ENCODE data around the gene CNN3. TPM values are rescaled to one million over a fixed set of nuclear protein-coding genes. Genes with fewer than 3 reads are reported as not detected.

CNN3 gene
- total and polyA plus RNA-seq, 4 donors = 326 to 379 (median 357) TPM

DNA sequence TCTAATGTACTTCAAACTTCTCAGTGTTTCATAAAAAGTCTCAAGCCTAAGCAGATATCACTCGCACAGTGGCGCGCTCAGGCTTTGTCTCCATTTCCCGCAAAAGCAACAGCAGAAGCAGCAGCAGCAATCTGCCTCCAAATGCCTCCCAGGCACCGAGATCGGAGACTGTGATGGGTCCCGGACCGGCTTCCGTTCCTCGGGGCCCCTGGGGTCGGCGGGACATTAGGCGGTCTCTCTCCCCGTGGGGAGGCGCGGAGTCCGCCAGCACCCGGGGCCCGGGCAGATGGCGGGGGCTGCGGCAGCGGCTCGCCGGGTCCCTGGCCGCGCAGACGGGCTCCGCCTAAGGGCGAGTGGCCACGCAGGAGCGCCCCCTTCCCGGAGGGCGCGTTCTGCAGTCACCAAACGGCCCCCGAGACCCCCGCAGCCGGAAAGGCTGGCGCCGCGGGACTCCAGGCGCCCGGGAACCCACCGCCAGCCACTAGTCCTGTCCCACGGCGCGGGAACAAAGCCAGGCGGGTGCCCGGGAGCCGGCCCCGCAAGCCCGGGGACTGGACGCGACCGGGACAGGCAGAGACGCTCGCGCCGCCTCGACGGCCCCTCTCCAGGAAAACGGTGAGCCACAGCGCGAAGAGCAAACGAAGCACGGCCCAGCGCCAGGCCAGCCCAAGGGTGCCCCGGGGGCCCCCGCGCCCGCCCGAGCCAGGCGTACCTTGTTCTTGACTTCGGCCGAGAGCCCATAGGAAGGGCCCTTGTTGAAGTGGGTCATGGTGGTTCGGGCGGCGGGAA, 590 bp downstream of the CNN3 start:
- H3K27ac ChIP-seq (ENCODE audit: low read depth, low read length) = peak overlapping the region; percentile 100
- H3K4me1 ChIP-seq (ENCODE audit: control insufficient read depth, insufficient read depth, low read length) = peaks cover 24% of the 10 kb centered on the region
- H3K9me3 ChIP-seq (ENCODE audit: control insufficient read depth, insufficient read depth, low read length) = no peaks in the 10 kb centered on the region
- H3K4me3 ChIP-seq (ENCODE audit: low read depth, low read length) = peak overlapping the region; percentile 90
- no peaks in the 10 kb centered on the region for H3K36me3 ChIP-seq (ENCODE audit: control insufficient read depth, insufficient read depth, low read length)
- under 1% methylated on average over 78 of the region's 78 CpGs for WGBS (ENCODE audit: insufficient coverage)
- H3K27me3 ChIP-seq (ENCODE audit: control insufficient read depth, insufficient read depth, low read length) = no peaks in the 10 kb centered on the region
- peak in 5 of 6 donors; percentile 29 to 85 (median 51) for DNase-seq (ENCODE audit: low read depth in 4 of 6, low spot score in 6 of 6)

DNA sequence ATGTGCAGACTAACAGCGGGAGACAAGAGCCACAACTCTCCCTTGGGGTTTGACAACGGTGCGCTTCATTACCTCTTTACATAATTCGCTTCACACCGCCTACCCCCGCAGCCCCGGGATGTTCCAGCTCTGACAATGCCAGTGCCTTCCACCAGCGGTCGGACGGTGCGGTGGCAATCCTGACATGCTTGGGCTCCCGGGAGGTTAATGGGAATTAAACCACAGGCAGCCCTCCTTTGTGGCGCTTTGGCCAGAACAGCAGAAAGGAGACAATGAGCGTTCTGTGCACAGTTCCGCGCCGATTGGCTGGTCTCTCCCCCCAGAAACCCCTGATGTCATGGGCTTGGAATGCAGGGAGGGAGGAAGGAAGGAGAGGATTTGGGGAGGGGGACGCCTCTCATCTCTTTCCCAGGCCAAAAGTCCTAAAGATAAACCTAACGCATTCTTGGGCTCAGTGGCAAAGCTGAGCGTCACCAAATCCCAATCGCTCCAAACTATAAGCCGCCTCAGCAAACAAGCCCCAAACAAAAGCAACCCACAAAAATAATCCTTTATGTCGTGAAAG, 1.3 kb downstream of the CNN3 start:
- Histone ChIP-seq H3K4me3 (ENCODE audit: low read depth, low read length) (peak overlapping the region; percentile 90), H3K9me3 (ENCODE audit: control insufficient read depth, insufficient read depth, low read length) (no peaks in the 10 kb centered on the region), H3K4me1 (ENCODE audit: control insufficient read depth, insufficient read depth, low read length) (peaks cover 24% of the 10 kb centered on the region), H3K36me3 (ENCODE audit: control insufficient read depth, insufficient read depth, low read length) (no peaks in the 10 kb centered on the region), H3K27me3 (ENCODE audit: control insufficient read depth, insufficient read depth, low read length) (no peaks in the 10 kb centered on the region), H3K27ac (ENCODE audit: low read depth, low read length) (peak overlapping the region; percentile 100)
- DNase-seq (ENCODE audit: low read depth in 4 of 6, low spot score in 6 of 6) = peak; percentile 78 to 97 (median 86)
- WGBS (ENCODE audit: insufficient coverage) = 0% methylated on average over 18 of the region's 23 CpGs

DNA sequence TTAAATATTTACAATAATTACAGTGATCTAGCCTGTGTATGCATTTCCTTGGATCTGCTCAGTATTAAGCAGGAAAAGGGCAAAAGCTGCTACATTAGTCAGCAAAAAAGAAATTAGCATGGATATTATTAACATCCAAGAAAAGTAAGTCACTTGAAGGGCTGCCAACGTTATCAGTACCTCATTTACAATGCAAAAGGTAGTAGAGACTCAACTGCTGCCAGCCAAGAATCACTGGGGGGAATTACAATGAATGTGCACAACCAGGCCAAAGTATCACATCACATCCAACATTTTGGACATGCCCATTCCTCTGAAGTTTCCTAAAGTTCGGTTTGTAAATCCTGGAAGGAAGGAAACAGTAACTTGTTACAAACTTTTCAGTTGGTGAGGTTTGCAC, 1.9 kb downstream of the CNN3 start:
- Histone ChIP-seq H3K27me3 (ENCODE audit: control insufficient read depth, insufficient read depth, low read length) (no peaks in the 10 kb centered on the region), H3K4me3 (ENCODE audit: low read depth, low read length) (peak overlapping the region; percentile 90), H3K27ac (ENCODE audit: low read depth, low read length) (peak overlapping the region; percentile 100), H3K4me1 (ENCODE audit: control insufficient read depth, insufficient read depth, low read length) (peaks cover 24% of the 10 kb centered on the region), H3K9me3 (ENCODE audit: control insufficient read depth, insufficient read depth, low read length) (no peaks in the 10 kb centered on the region), H3K36me3 (ENCODE audit: control insufficient read depth, insufficient read depth, low read length) (no peaks in the 10 kb centered on the region)
- no CpG with 5 or more reads among the region's 2 CpGs for WGBS (ENCODE audit: insufficient coverage)
- DNase-seq (ENCODE audit: low read depth in 4 of 6, low spot score in 6 of 6) = peak in 2 of 6 donors; percentile 67

DNA sequence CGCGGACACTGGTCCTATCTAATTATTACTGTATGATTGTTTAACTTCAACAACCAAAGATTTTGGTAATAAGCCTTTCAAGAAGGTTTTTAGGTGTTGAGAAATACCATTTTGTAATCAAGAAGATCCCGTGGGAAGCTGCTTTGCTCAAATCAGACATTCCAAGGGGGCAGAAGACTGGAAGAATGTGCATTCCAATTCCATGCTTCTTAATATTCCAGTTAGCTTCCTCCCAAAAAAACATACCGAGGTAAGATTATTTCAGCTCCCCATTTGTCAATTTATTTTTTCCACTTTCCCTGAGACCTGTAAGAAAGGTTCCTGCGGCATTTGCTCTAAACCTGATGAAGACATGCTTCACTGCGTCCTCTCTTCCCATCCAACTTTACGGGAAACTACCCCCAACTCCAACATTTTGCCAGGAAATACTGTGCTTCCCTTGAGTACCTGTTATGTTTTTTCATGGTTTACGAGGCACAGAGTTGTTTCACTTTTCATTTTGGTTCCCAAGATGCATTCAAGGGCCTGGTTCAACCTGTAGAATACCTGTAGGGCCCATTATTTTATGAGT, 4.1 kb downstream of the CNN3 start:
- Histone ChIP-seq H3K36me3 (ENCODE audit: control insufficient read depth, insufficient read depth, low read length) (no peaks in the 10 kb centered on the region), H3K27ac (ENCODE audit: low read depth, low read length) (peak overlapping the region; percentile 57), H3K27me3 (ENCODE audit: control insufficient read depth, insufficient read depth, low read length) (no peaks in the 10 kb centered on the region), H3K4me3 (ENCODE audit: low read depth, low read length) (peak overlapping the region; percentile 24), H3K9me3 (ENCODE audit: control insufficient read depth, insufficient read depth, low read length) (no peaks in the 10 kb centered on the region), H3K4me1 (ENCODE audit: control insufficient read depth, insufficient read depth, low read length) (peaks cover 22% of the 10 kb centered on the region)
- no peak for DNase-seq (ENCODE audit: low read depth in 4 of 6, low spot score in 6 of 6)
- WGBS (ENCODE audit: insufficient coverage) = 40% methylated on average over 6 of the region's 8 CpGs

DNA sequence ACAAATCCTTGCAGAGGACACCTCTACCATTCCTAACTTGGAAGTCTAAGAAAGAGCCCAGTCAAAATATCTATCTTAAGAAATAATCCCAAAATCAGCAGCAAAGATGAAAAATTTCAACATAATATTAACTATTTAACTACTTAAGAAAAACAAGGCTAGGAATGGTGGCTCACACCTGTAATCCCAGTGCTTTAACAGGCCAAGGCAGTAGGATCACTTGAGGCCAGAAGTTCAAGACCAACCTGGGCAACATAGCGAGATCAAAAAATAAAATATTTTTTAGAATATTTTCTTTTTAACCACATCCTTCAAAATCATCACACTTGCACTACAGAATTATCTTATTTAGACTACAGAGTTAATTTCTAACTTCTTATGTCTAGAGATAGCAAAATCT, 4.9 kb downstream of the CNN3 start:
- no peak overlapping the region for H3K27ac ChIP-seq (ENCODE audit: low read depth, low read length)
- H3K4me3 ChIP-seq (ENCODE audit: low read depth, low read length) = peak overlapping the region; percentile 24
- no peaks in the 10 kb centered on the region for H3K27me3 ChIP-seq (ENCODE audit: control insufficient read depth, insufficient read depth, low read length)
- DNase-seq (ENCODE audit: low read depth in 4 of 6, low spot score in 6 of 6) = no peak
- no peaks in the 10 kb centered on the region for H3K9me3 ChIP-seq (ENCODE audit: control insufficient read depth, insufficient read depth, low read length)
- WGBS (ENCODE audit: insufficient coverage) = no CpG with 5 or more reads among the region's 1 CpG
- H3K4me1 ChIP-seq (ENCODE audit: control insufficient read depth, insufficient read depth, low read length) = peaks cover 17% of the 10 kb centered on the region
- no peaks in the 10 kb centered on the region for H3K36me3 ChIP-seq (ENCODE audit: control insufficient read depth, insufficient read depth, low read length)

DNA sequence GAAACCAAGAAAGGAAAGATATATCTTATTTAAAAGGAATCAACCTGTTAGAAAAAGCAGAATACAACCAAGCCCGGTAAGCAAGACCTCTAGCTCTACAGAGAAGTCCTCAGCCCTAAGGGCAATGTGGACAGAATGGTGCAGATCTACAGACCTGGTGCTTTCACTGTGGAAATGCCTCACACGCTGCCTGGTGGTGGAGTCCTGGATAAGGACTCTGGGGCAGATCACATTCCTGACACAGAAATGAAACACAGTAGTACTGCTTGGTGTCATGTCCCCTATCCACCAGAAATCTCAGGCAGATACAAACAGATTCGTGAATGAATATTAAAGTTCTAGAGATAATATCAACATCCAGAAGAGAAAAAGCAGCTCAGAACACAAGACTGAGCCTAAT, 6.8 kb downstream of the CNN3 start:
- DNase-seq (ENCODE audit: low read depth in 4 of 6, low spot score in 6 of 6) = no peak
- Histone ChIP-seq H3K27ac (ENCODE audit: low read depth, low read length) (peak overlapping the region; percentile 8), H3K4me1 (ENCODE audit: control insufficient read depth, insufficient read depth, low read length) (peaks cover 22% of the 10 kb centered on the region), H3K9me3 (ENCODE audit: control insufficient read depth, insufficient read depth, low read length) (no peaks in the 10 kb centered on the region), H3K36me3 (ENCODE audit: control insufficient read depth, insufficient read depth, low read length) (peaks cover 2% of the 10 kb centered on the region), H3K27me3 (ENCODE audit: control insufficient read depth, insufficient read depth, low read length) (no peaks in the 10 kb centered on the region), H3K4me3 (ENCODE audit: low read depth, low read length) (no peak overlapping the region)
- WGBS (ENCODE audit: insufficient coverage) = 57% methylated on average over 1 of the region's 3 CpGs

DNA sequence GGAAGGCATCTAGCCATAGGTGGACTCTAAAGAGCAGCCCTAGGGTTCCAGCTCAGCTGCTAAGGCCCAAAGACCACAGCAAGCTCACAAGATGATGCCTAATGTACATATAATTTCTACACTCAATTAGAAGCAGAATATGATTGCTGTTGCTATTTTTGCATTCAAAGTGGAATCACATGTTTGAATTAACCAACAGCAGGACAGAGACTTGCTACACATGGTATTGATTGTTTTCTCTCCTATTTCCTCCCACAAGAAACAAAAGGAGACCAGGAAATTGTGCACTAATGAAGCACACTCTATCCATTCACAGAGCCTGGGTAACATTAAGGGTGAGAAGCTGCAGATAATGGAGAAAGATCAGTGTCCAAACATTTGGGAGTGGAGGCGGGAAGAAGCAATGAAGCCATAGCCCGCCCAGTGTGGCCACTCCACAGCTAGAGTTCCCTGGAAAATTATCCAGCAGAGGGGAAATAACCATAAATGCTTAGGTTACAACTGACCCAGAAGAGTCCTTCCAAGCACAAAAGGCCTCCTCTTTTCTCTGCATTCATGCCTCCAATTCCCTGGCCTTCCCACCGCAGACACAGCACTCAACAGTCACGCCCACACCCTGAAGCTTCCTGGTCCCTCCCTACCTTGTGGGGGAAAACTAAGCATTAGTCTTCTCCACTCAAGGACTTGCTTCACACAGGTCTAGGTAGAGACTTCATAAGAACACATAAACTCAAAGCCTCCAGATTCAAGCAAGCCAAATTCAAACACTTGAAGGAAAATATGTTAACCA, 7.5 kb downstream of the CNN3 start:
- Histone ChIP-seq H3K27ac (ENCODE audit: low read depth, low read length) (peak overlapping the region; percentile 27), H3K4me3 (ENCODE audit: low read depth, low read length) (no peak overlapping the region), H3K36me3 (ENCODE audit: control insufficient read depth, insufficient read depth, low read length) (peaks cover 2% of the 10 kb centered on the region), H3K4me1 (ENCODE audit: control insufficient read depth, insufficient read depth, low read length) (peaks cover 21% of the 10 kb centered on the region), H3K9me3 (ENCODE audit: control insufficient read depth, insufficient read depth, low read length) (no peaks in the 10 kb centered on the region), H3K27me3 (ENCODE audit: control insufficient read depth, insufficient read depth, low read length) (no peaks in the 10 kb centered on the region)
- no peak for DNase-seq (ENCODE audit: low read depth in 4 of 6, low spot score in 6 of 6)
- WGBS (ENCODE audit: insufficient coverage) = 65% methylated on average over 2 of the region's 4 CpGs

DNA sequence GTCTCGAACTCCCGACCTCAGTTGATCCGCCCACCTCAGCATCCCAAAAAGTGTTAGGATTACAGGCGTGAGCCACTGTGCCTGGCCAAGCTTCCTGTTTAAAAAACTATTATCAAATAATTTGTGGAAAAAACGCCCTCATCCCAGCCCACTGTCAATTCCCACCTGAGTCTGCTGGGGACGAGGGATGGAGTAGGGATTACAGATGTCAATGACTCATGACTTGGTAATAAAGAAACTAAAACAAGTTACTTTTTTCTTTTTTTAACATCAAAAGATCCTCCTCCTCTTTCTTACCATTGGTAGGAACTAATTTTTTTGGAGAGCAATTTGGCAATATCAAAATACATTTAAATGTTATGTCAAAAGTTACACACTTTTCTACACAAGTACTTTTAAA, 9.7 kb downstream of the CNN3 start:
- WGBS (ENCODE audit: insufficient coverage) = no CpG with 5 or more reads among the region's 6 CpGs
- Histone ChIP-seq H3K36me3 (ENCODE audit: control insufficient read depth, insufficient read depth, low read length) (peaks cover 2% of the 10 kb centered on the region), H3K9me3 (ENCODE audit: control insufficient read depth, insufficient read depth, low read length) (no peaks in the 10 kb centered on the region), H3K4me1 (ENCODE audit: control insufficient read depth, insufficient read depth, low read length) (peaks cover 16% of the 10 kb centered on the region), H3K27me3 (ENCODE audit: control insufficient read depth, insufficient read depth, low read length) (no peaks in the 10 kb centered on the region), H3K27ac (ENCODE audit: low read depth, low read length) (no peak overlapping the region), H3K4me3 (ENCODE audit: low read depth, low read length) (no peak overlapping the region)
- no peak for DNase-seq (ENCODE audit: low read depth in 4 of 6, low spot score in 6 of 6)

DNA sequence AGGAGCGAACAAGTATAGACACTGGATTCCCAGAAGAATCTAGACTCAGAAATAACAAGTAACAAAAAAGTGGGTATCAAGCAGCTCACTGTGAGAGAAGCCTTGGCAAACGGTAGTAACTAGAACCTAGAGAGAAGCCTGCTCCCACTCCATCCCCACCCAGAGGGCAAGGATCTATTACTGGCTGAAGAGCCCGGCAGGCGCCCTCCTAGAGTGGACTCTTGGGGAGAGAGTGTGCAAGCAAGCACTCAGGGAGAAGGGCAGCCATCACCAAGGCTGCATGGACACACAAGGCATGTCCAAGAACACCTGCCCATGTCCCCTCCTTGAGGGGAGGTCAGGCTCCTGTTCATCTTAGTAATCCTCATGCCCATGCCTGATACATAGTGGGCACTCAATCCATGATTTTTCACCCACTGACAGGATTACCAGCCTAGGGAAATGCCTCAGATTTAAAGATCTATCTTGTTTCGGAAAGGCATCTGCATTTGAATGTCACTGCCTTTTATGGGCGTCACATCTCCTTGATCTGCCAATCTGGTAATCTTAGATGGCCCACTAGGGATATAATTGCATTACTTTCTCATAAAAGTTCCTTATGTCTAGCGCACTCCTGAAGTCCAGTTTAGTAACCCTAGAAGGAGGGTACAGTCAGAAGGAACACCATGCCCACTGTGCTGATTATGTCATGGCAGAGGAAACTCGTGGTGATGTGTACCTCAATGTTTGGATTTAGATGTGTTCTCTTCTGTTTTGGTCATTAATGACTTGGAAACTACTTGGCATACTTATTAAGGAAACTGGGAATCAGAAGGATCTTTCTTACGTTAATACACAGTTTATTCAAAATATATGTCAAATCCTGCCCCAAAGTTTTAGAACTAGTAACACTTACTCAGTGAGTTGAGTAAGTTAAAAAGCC, 14.4 kb downstream of the CNN3 start:
- DNase-seq (ENCODE audit: low read depth in 4 of 6, low spot score in 6 of 6) = no peak
- WGBS (ENCODE audit: insufficient coverage) = 70% methylated on average over 2 of the region's 9 CpGs
- Histone ChIP-seq H3K27me3 (ENCODE audit: control insufficient read depth, insufficient read depth, low read length) (no peaks in the 10 kb centered on the region), H3K9me3 (ENCODE audit: control insufficient read depth, insufficient read depth, low read length) (no peaks in the 10 kb centered on the region), H3K4me3 (ENCODE audit: low read depth, low read length) (no peak overlapping the region), H3K27ac (ENCODE audit: low read depth, low read length) (no peak overlapping the region), H3K4me1 (ENCODE audit: control insufficient read depth, insufficient read depth, low read length) (peaks cover 9% of the 10 kb centered on the region), H3K36me3 (ENCODE audit: control insufficient read depth, insufficient read depth, low read length) (peaks cover 2% of the 10 kb centered on the region)

All from spinal cord (tissue), 10 donors.